Testis (tissue), 3 donors: ENCODE data around the gene SLC24A3. TPM values are rescaled to one million over a fixed set of nuclear protein-coding genes. Genes with fewer than 3 reads are reported as not detected.

Experiments
- DNase-seq: peaks from one replicate; pipeline ENCODE4 v3.0.0-alpha.2; 2019
- H3K27ac ChIP-seq, 2 donors: fragments of 200-600 bp; sonication (generic); one replicate each; pipeline ENCODE4 v1.5.1; 2019
- H3K27me3 ChIP-seq: fragments of 200-600 bp; sonication (generic); one replicate; pipeline ENCODE4 v1.5.1; 2019
- H3K36me3 ChIP-seq: fragments of 200-600 bp; sonication (generic); one replicate; pipeline ENCODE4 v1.5.1; 2017; ENCODE audit warnings: low read depth; ENCODE audit errors: missing control alignments
- H3K4me1 ChIP-seq: fragments of 200-600 bp; sonication (generic); one replicate; pipeline ENCODE4 v1.5.1; 2019
- H3K4me3 ChIP-seq, 2 donors: fragments of 200-600 bp; sonication (generic); one replicate each; pipeline ENCODE4 v1.5.1; 2017 to 2019
- H3K9me3 ChIP-seq: fragments of 200-600 bp; sonication (generic); one replicate; pipeline ENCODE4 v1.5.1; 2017
- POLR2A ChIP-seq: fragments of 450-650 bp; IDR thresholded peaks from one replicate; pipeline ENCODE4 v1.6.1; 2017; ENCODE audit warnings: antibody characterized with exemption, mild to moderate bottlenecking, moderate library complexity
- WGBS, 2 donors: methylation state at CpG; one replicate each; pipeline ENCODE4 v1.1.5; 2018; 5-methylcytosine and 5-hydroxymethylcytosine counted together
- intact Hi-C: fragments of 100-400 bp; cut with DNase I; formaldehyde crosslinking; loops from one replicate; pipeline ENCODE4 v1.15.1; 2023; ENCODE audit warnings: low total_unique reads
- polyA plus RNA-seq: library from polyadenylated mRNA; stranded (reverse); fragments of 350-450 nt; fragmentation: Illumina TruSeq; extraction: RNeasy Lipid Tissue Mini Kit (QIAGEN cat#74804); gene quantifications from one replicate; pipeline ENCODE4 v1.2.3, GENCODE V29; 2014; ENCODE audit warnings: low read depth, low replicate concordance; ENCODE audit not compliant: insufficient read depth
- total RNA-seq, 2 donors: library from RNA; depleted of rRNA; stranded (reverse); fragments of >200 nt; gene quantifications; one replicate each; pipeline ENCODE4 v1.2.3, GENCODE V29; 2016
- TF ChIP-seq, protein P1 (sequence below), 3 experiments: fragments of 450-650 bp in 2 of 3; fragments of 200-600 bp in 1 of 3; sonication (generic) in 1 of 3; IDR thresholded peaks; one replicate each; pipeline ENCODE4 v1.5.1; 2016 to 2019; ENCODE audit warnings: antibody characterized with exemption in 3 of 3, mild to moderate bottlenecking in 2 of 3, moderate library complexity in 1 of 3

SLC24A3 gene
- total and polyA plus RNA-seq, 3 donors from 2014 or later = 2.4 to 4.5 (median 3.8) TPM

DNA sequence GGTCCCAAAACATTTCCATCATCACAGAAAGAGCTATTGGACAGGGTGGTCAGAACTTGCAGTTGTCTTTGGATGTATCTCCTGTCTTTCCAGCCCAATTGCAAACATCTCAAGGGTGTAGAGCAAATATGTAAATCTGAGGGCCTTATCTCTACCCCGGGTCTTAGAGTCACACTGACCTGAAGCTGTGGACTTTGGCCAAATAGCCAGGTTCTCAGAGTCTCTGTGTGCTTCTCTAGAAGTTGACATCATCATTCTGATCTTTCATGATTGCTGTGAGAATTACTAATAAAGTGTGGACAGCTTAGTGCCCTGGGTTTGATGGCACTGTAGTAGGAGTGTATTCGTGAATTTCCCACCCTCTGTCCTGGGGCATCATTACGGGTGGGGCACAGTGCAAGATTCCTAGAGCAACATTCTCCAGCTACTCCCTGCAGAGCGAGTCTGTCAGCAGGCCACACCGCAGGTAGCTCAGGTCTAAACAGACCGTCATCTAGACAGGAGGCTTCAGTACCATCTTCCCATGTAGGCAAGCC lies 71.1 kb downstream of the SLC24A3 start:
- Histone ChIP-seq H3K27ac (no peak overlapping the region), H3K27me3 (no peaks in the 10 kb centered on the region), H3K4me3 (no peak overlapping the region), H3K4me1 (peaks cover 14% of the 10 kb centered on the region), H3K9me3 (no peaks in the 10 kb centered on the region), H3K36me3 (no peaks in the 10 kb centered on the region)
- DNase-seq = no peak
- 81 to 86% methylated on average over 4 to 6 of the region's 6 CpGs for WGBS, 2 donors
- TF ChIP-seq POLR2A = no peak
- TF ChIP-seq, protein P1, sequence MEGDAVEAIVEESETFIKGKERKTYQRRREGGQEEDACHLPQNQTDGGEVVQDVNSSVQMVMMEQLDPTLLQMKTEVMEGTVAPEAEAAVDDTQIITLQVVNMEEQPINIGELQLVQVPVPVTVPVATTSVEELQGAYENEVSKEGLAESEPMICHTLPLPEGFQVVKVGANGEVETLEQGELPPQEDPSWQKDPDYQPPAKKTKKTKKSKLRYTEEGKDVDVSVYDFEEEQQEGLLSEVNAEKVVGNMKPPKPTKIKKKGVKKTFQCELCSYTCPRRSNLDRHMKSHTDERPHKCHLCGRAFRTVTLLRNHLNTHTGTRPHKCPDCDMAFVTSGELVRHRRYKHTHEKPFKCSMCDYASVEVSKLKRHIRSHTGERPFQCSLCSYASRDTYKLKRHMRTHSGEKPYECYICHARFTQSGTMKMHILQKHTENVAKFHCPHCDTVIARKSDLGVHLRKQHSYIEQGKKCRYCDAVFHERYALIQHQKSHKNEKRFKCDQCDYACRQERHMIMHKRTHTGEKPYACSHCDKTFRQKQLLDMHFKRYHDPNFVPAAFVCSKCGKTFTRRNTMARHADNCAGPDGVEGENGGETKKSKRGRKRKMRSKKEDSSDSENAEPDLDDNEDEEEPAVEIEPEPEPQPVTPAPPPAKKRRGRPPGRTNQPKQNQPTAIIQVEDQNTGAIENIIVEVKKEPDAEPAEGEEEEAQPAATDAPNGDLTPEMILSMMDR (IDR thresholded peaks at IDR 0.05) = no peak
- intact Hi-C loops = no loop called here

DNA sequence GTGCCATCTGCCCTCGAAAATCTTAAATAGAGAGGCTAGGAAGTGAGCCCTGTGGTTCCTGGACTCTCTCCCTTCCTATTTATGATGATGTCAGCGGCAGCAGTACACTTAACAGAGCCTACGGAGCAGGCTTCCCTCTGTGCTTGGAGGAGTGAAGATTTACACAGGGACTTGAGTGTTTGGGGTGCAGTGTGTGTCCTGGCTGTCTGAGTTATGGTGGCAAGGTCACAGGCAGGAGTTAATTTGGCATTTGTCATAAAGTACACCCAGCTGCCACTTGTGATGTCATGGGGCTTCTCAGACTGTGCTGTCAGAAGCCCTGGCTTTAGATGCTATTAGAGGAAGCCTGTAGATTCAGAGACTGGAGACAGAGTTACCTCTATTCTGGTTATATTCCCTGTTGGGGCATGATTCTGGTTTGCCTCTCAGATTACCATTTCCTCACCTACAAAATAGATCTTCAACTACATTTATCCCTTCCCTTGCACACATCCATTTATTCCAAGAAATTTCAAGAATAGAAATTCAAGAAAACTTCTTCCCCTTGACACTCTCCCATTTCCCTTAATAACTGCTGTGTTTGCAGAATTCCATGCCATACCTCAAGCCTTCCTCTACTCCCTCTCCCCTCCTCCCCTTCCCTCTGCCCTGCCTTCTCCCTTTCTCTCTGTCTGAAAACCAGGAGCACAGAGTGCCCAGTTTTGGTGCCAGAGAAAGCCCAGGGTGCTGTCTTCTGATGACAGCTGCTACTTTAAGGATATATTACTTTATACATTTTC lies 72.1 kb downstream of the SLC24A3 start:
- H3K36me3 ChIP-seq = no peaks in the 10 kb centered on the region
- no peak for DNase-seq
- H3K27ac ChIP-seq = no peak overlapping the region
- no peaks in the 10 kb centered on the region for H3K9me3 ChIP-seq
- intact Hi-C loops = no loop called here
- TF ChIP-seq, protein P1 (IDR thresholded peaks at IDR 0.05) = no peak
- no peak for TF ChIP-seq POLR2A
- 31 to 38% methylated on average over 3 of the region's 3 CpGs for WGBS, 2 donors
- no peaks in the 10 kb centered on the region for H3K27me3 ChIP-seq
- no peak overlapping the region for H3K4me3 ChIP-seq
- peaks cover 14% of the 10 kb centered on the region for H3K4me1 ChIP-seq

DNA sequence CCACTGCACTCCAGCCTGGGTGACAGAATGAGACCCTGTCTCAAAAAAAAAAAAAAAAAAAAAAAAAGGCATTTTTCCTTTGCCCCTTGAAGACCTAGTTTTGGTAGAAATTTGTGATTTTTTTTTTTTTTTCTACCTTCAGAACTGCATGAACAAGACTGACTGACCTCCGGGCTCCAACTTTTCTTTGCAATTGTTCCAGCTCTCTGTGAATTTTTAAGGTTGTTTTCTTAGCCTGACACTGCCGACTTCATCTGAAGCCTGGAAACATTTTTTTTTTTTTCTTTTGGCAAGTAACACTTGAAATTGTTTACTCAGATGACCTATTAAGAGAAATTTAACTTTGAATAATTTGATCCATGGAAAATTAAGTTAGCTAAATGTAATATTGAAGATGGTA lies 73.0 kb downstream of the SLC24A3 start:
- H3K4me3 ChIP-seq = no peak overlapping the region
- TF ChIP-seq POLR2A = no peak
- TF ChIP-seq, protein P1 (IDR thresholded peaks at IDR 0.05) = no peak
- peak overlapping the region in 1 of 2 donors; percentile 16 for H3K27ac ChIP-seq
- H3K9me3 ChIP-seq = no peaks in the 10 kb centered on the region
- H3K27me3 ChIP-seq = no peaks in the 10 kb centered on the region
- intact Hi-C loops = no loop called here
- DNase-seq = peak; percentile 32
- peaks cover 14% of the 10 kb centered on the region for H3K4me1 ChIP-seq
- H3K36me3 ChIP-seq = no peaks in the 10 kb centered on the region
- 43 to 51% methylated on average over 2 of the region's 2 CpGs for WGBS, 2 donors

DNA sequence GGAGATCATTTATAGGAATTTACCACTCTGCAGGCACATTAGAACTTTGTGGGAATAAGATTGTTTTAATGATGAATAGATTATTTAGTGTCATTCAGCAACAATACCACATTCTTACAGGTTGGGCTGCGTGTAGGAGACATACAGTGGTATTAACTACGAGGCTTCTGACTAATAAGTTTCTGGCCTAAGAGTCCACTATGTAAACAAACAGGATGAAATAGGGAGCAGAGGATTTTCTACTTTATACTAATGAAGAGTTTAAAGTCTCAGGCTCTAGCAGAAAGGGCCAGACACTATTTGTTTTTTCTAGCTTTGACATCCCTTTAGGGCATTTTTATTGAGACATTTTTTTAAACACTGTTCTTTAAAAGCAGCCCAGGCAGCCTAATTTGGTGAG lies 75.6 kb downstream of the SLC24A3 start:
- TF ChIP-seq POLR2A = no peak
- TF ChIP-seq, protein P1 (IDR thresholded peaks at IDR 0.05) = no peak
- Histone ChIP-seq H3K36me3 (no peaks in the 10 kb centered on the region), H3K9me3 (no peaks in the 10 kb centered on the region), H3K27me3 (no peaks in the 10 kb centered on the region), H3K4me1 (peaks cover 20% of the 10 kb centered on the region), H3K4me3 (no peak overlapping the region), H3K27ac (no peak overlapping the region)
- WGBS, 2 donors = 38% methylated on average over 2 of the region's 2 CpGs
- DNase-seq = no peak
- intact Hi-C loops = no loop called here
